GM12878 (cell line): ENCODE measurements around the gene RGS6. TPM values are rescaled to one million over a fixed set of nuclear protein-coding genes. Genes with fewer than 3 reads are reported as not detected.

Source experiments
- ATAC-seq: fragments of 200-7000 bp; cut with Tn5 transposase; 3 replicates; pipeline ENCODE4 v1.9.1; 2020; ENCODE audit warnings: mild to moderate bottlenecking, moderate library complexity
- BruUV-seq: library from RNA; stranded (reverse); fragments of 400-500 nt; replicated peaks from 2 replicates; lab custom pipeline; 2021; lab: Mats Ljungman, UMichigan
- CTCF ChIA-PET: fragments of 300-600 bp; sonication (Branson Sonifier 250); formaldehyde crosslinking; extraction: SDS; loops from one replicate; lab custom pipeline; 2021; ENCODE audit warnings: inconsistent platforms; lab: Yijun Ruan, JAX
- POLR2A ChIA-PET: fragments of 350-600 bp; formaldehyde crosslinking; extraction: SDS; loops from one replicate; lab custom pipeline; 2021; ENCODE audit warnings: inconsistent platforms; lab: Charles Lee
- RAD21 ChIA-PET: fragments of 300-600 bp; sonication (Branson Sonifier 250); formaldehyde crosslinking; loops from one replicate; lab custom pipeline; 2023; ENCODE audit warnings: antibody characterized with exemption; ENCODE audit not compliant: unreplicated experiment; lab: Charles Lee
- SMC1A ChIA-PET: fragments of 300-600 bp; sonication (Branson Sonifier 250); formaldehyde crosslinking; loops from one replicate; lab custom pipeline; 2023; ENCODE audit not compliant: unreplicated experiment, uncharacterized antibody; lab: Charles Lee
- DNase-seq: peaks from one replicate; pipeline ENCODE4 v3.0.0-alpha.2; 2011; ENCODE audit warnings: low read depth, low spot score
- FAIRE-seq: peaks from 3 replicates; lab custom pipeline; 2011; peaks lifted over from hg19 to GRCh38; lab: Jason Lieb, UNC
- H2AFZ ChIP-seq: 2 replicates; pipeline ENCODE4 v1.6.0; 2011; ENCODE audit warnings: low read depth, low read length, control low read depth; ENCODE audit not compliant: control insufficient read depth
- H3K27ac ChIP-seq: 2 replicates; pipeline ENCODE4 v1.5.1; 2011; ENCODE audit warnings: control low read depth; ENCODE audit not compliant: control insufficient read depth, insufficient read depth
- H3K27me3 ChIP-seq, 2 experiments: replicated peaks in 1 of 2; 2 replicates each; pipeline versions ENCODE4 v1.6.0 to v1.6.1; 2011; ENCODE audit warnings: low read length in 1 of 2; ENCODE audit not compliant: control insufficient read depth in 2 of 2, insufficient read depth in 2 of 2
- H3K36me3 ChIP-seq, 2 experiments: 2 replicates each; pipeline ENCODE4 v1.5.1; 2011; ENCODE audit warnings: low read length in 1 of 2; ENCODE audit not compliant: control insufficient read depth in 2 of 2, insufficient read depth in 2 of 2
- H3K4me1 ChIP-seq: 2 replicates; pipeline ENCODE4 v1.6.1; 2011; ENCODE audit warnings: mild to moderate bottlenecking, low read length, moderate library complexity, mixed read lengths; ENCODE audit not compliant: control insufficient read depth, insufficient read depth
- H3K4me2 ChIP-seq: 2 replicates; pipeline ENCODE4 v1.6.0; 2011; ENCODE audit warnings: control low read depth; ENCODE audit not compliant: control insufficient read depth, insufficient read depth
- H3K4me3 ChIP-seq: fragments of 200-600 bp; sonication (generic); 2 replicates; pipeline ENCODE4 v1.5.1; 2016
- H3K79me2 ChIP-seq: 2 replicates; pipeline ENCODE4 v1.6.0; 2011; ENCODE audit warnings: low read length; ENCODE audit not compliant: control insufficient read depth, insufficient read depth
- H3K9ac ChIP-seq: 2 replicates; pipeline ENCODE4 v1.8.0; 2011; ENCODE audit warnings: low read length, control low read depth, mixed read lengths; ENCODE audit not compliant: control insufficient read depth, insufficient read depth
- H3K9me3 ChIP-seq: replicated peaks from 3 replicates; pipeline ENCODE4 v1.5.1; 2011; ENCODE audit warnings: mild to moderate bottlenecking, low read length; ENCODE audit not compliant: control insufficient read depth, insufficient read depth
- H4K20me1 ChIP-seq: 2 replicates; pipeline ENCODE4 v1.6.0; 2011; ENCODE audit not compliant: control insufficient read depth, insufficient read depth
- CEBPZ ChIP-seq: fragments of 150-350 bp; IDR thresholded peaks from 2 replicates; pipeline ENCODE4 v1.6.1; 2016; ENCODE audit warnings: low read depth, low read length
- LARP7 ChIP-seq: fragments of 450-650 bp; IDR thresholded peaks from 2 replicates; pipeline ENCODE4 v1.6.1; 2017; ENCODE audit warnings: mild to moderate bottlenecking
- SMAD1 ChIP-seq: fragments of 450-650 bp; IDR thresholded peaks from 2 replicates; pipeline ENCODE4 v1.6.1; 2018; ENCODE audit warnings: mild to moderate bottlenecking, low read depth; ENCODE audit not compliant: partially characterized antibody
- WGBS: methylation state at CpG from one replicate; pipeline ENCODE4 v1.1.6; 2016; ENCODE audit warnings: low lambda C conversion rate; ENCODE audit not compliant: insufficient replicate concordance, insufficient coverage; ENCODE audit errors: missing lambda C conversion rate; 5-methylcytosine and 5-hydroxymethylcytosine counted together
- in situ Hi-C: fragments of 300-500 bp; cut with MboI; formaldehyde crosslinking; loops from 9 replicates; pipeline ENCODE4 v1.14.3; 2018; ENCODE audit warnings: mixed read lengths
- intact Hi-C: fragments of 100-400 bp; cut with micrococcal nuclease; formaldehyde crosslinking; loops from one replicate; pipeline ENCODE4 v1.14.2; 2022; ENCODE audit not compliant: unreplicated experiment
- polyA plus RNA-seq, 11 experiments: library from polyadenylated mRNA; depleted of rRNA in 4 of 11; unstranded in 6 of 11; stranded (reverse) in 5 of 11; fragments of >200 nt; fragmentation: Nextera tagmentation in 4 of 11; fragmentation: Illumina TruSeq in 1 of 11; extraction: Ambion mirVana in 4 of 11; extraction: Trizol in 1 of 11; gene quantifications; 1 replicate in 1 of 11; 2 replicates in 10 of 11; pipeline versions ENCODE4 v1.2.1 to v1.2.3, GENCODE V29; 2011 to 2016; ENCODE audit warnings: inconsistent platforms in 2 of 11, missing spikeins in 2 of 11, low read depth in 1 of 11
- total RNA-seq, 4 experiments: library from RNA; depleted of rRNA in 3 of 4; stranded (reverse); fragments of >200 nt in 3 of 4; fragmentation: Illumina TruSeq in 1 of 4; extraction: Trizol in 1 of 4; gene quantifications; 2 replicates each; pipeline versions ENCODE4 v1.2.1 to v1.2.3, GENCODE V29; 2013 to 2021

Gene RGS6
- total and polyA plus RNA-seq, 10 of the 15 experiments (the other 5 are each of a cell fraction or from before 2014, with no cell fraction given): 3.9 to 18.1 (median 12.4) TPM

DNA sequence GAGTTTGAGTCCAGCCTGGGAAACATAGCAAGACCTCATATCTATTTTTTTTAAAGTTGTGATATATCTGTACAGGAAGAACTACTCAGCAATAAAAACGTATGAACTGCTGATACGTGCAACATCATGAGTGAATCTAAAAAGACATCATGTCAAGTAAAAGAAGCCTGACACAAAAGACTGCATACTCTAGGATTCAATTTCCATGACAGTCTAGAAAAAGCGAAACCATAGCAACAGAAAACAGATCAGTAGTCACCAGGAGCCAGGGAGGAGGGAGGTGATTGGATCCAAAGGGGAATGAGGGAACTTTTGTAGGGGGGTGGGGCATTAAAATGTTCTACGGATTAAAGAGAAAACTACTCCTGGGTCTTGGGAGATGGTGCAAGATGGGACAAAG is 8.7 kb upstream of the RGS6 start:
- Histone ChIP-seq H3K4me2 (no peak overlapping the region), H3K27ac (no peak overlapping the region), H3K27me3 (no peaks in the 10 kb centered on the region), H3K4me1 (no peaks in the 10 kb centered on the region), H3K4me3 (no peak overlapping the region), H4K20me1 (no peaks in the 10 kb centered on the region), H2AFZ (no peak overlapping the region), H3K9ac (no peak overlapping the region), H3K79me2 (no peaks in the 10 kb centered on the region), H3K9me3 (no peaks in the 10 kb centered on the region; the same call in 2 of the 3 replicates), H3K36me3 (no peaks in the 10 kb centered on the region)
- no TSS peak for BruUV-seq
- in situ Hi-C loops: loop anchor here (10.0 kb wide), 1 partner anchor 371 kb away; no protein-coding TSS in a partner anchor
- SMC1A ChIA-PET: interaction anchor here (1.2 kb wide), 1 partner anchor 9 kb away, joined by 4 read pairs; the partner anchor contains the start of gene RGS6
- TF ChIP-seq LARP7 (no peak), SMAD1 (no peak), CEBPZ (no peak)
- CTCF ChIA-PET: no interaction called here
- RAD21 ChIA-PET: no interaction called here
- ATAC-seq: no peak
- DNase-seq: no peak
- intact Hi-C loops: no loop called here
- WGBS: 11% methylated on average over 4 of the region's 4 CpGs
- POLR2A ChIA-PET: no interaction called here
- no peak for FAIRE-seq
